GM12873 (cell line): Measurements from ENCODE around the gene TTC7B.

Experiments
- CTCF ChIP-seq: IDR thresholded peaks from 2 replicates; pipeline ENCODE4 v1.5.1; 2012; ENCODE audit warnings: low read depth, mild to moderate bottlenecking, moderate library complexity, low read length, control low read depth; ENCODE audit not compliant: insufficient read depth; ENCODE audit errors: missing control alignments

TTC7B gene

GRCh38 chr14:90692061-90692460, 124.2 kb downstream of the TTC7B start:
- TF ChIP-seq CTCF = no peak

GRCh38 chr14:90691627-90692026, 124.6 kb downstream of the TTC7B start:
- TF ChIP-seq CTCF = no peak

GRCh38 chr14:90687680-90688079, 128.6 kb downstream of the TTC7B start:
- no peak for TF ChIP-seq CTCF

- no peak for TF ChIP-seq CTCF
Observed at GRCh38 chr14:90682615-90683014, 133.6 kb downstream of the TTC7B start.

GRCh38 chr14:90681929-90682328, 134.3 kb downstream of the TTC7B start:
- TF ChIP-seq CTCF = no peak

- TF ChIP-seq CTCF = no peak
Observed at GRCh38 chr14:90678846-90679362, 137.3 kb downstream of the TTC7B start.

- TF ChIP-seq CTCF = no peak
Observed at GRCh38 chr14:90678420-90678819, 137.8 kb downstream of the TTC7B start.
